GM12878 (cell line): Measurements from ENCODE around the gene ZCCHC8. TPM values are rescaled to one million over a fixed set of nuclear protein-coding genes. Genes with fewer than 3 reads are reported as not detected.

ENCODE experiments used
- ATAC-seq: fragments of 200-7000 bp; cut with Tn5 transposase; 3 replicates; pipeline ENCODE4 v1.9.1; 2020; ENCODE audit warnings: mild to moderate bottlenecking, moderate library complexity
- BruUV-seq: library from RNA; stranded (reverse); fragments of 400-500 nt; replicated peaks from 2 replicates; lab custom pipeline; 2021; lab: Mats Ljungman, UMichigan
- CTCF ChIA-PET: fragments of 300-600 bp; sonication (Branson Sonifier 250); formaldehyde crosslinking; extraction: SDS; loops from one replicate; lab custom pipeline; 2021; ENCODE audit warnings: inconsistent platforms; lab: Yijun Ruan, JAX
- POLR2A ChIA-PET: fragments of 350-600 bp; formaldehyde crosslinking; extraction: SDS; loops from one replicate; lab custom pipeline; 2021; ENCODE audit warnings: inconsistent platforms; lab: Charles Lee
- RAD21 ChIA-PET: fragments of 300-600 bp; sonication (Branson Sonifier 250); formaldehyde crosslinking; loops from one replicate; lab custom pipeline; 2023; ENCODE audit warnings: antibody characterized with exemption; ENCODE audit not compliant: unreplicated experiment; lab: Charles Lee
- SMC1A ChIA-PET: fragments of 300-600 bp; sonication (Branson Sonifier 250); formaldehyde crosslinking; loops from one replicate; lab custom pipeline; 2023; ENCODE audit not compliant: unreplicated experiment, uncharacterized antibody; lab: Charles Lee
- DNase-seq: peaks from one replicate; pipeline ENCODE4 v3.0.0-alpha.2; 2011; ENCODE audit warnings: low read depth, low spot score
- FAIRE-seq: peaks from 3 replicates; lab custom pipeline; 2011; peaks lifted over from hg19 to GRCh38; lab: Jason Lieb, UNC
- H2AFZ ChIP-seq: 2 replicates; pipeline ENCODE4 v1.6.0; 2011; ENCODE audit warnings: low read depth, low read length, control low read depth; ENCODE audit not compliant: control insufficient read depth
- H3K27ac ChIP-seq: 2 replicates; pipeline ENCODE4 v1.5.1; 2011; ENCODE audit warnings: control low read depth; ENCODE audit not compliant: control insufficient read depth, insufficient read depth
- H3K27me3 ChIP-seq, 2 experiments: replicated peaks in 1 of 2; 2 replicates each; pipeline versions ENCODE4 v1.6.0 to v1.6.1; 2011; ENCODE audit warnings: low read length in 1 of 2; ENCODE audit not compliant: control insufficient read depth in 2 of 2, insufficient read depth in 2 of 2
- H3K36me3 ChIP-seq, 2 experiments: 2 replicates each; pipeline ENCODE4 v1.5.1; 2011; ENCODE audit warnings: low read length in 1 of 2; ENCODE audit not compliant: control insufficient read depth in 2 of 2, insufficient read depth in 2 of 2
- H3K4me1 ChIP-seq: 2 replicates; pipeline ENCODE4 v1.6.1; 2011; ENCODE audit warnings: mild to moderate bottlenecking, low read length, moderate library complexity, mixed read lengths; ENCODE audit not compliant: control insufficient read depth, insufficient read depth
- H3K4me2 ChIP-seq: 2 replicates; pipeline ENCODE4 v1.6.0; 2011; ENCODE audit warnings: control low read depth; ENCODE audit not compliant: control insufficient read depth, insufficient read depth
- H3K4me3 ChIP-seq: fragments of 200-600 bp; sonication (generic); 2 replicates; pipeline ENCODE4 v1.5.1; 2016
- H3K79me2 ChIP-seq: 2 replicates; pipeline ENCODE4 v1.6.0; 2011; ENCODE audit warnings: low read length; ENCODE audit not compliant: control insufficient read depth, insufficient read depth
- H3K9ac ChIP-seq: 2 replicates; pipeline ENCODE4 v1.8.0; 2011; ENCODE audit warnings: low read length, control low read depth, mixed read lengths; ENCODE audit not compliant: control insufficient read depth, insufficient read depth
- H3K9me3 ChIP-seq: replicated peaks from 3 replicates; pipeline ENCODE4 v1.5.1; 2011; ENCODE audit warnings: mild to moderate bottlenecking, low read length; ENCODE audit not compliant: control insufficient read depth, insufficient read depth
- H4K20me1 ChIP-seq: 2 replicates; pipeline ENCODE4 v1.6.0; 2011; ENCODE audit not compliant: control insufficient read depth, insufficient read depth
- BRCA1 ChIP-seq: IDR thresholded peaks from 2 replicates; pipeline ENCODE4 v1.6.1; 2011; ENCODE audit warnings: low read depth, low read length, improper control_type of control experiment
- CTCF ChIP-seq, 3 experiments: IDR thresholded peaks in 2 of 3; conservative IDR thresholded peaks in 1 of 3; 2 replicates each; pipeline ENCODE4 v1.5.1; 2011; ENCODE audit warnings: low read depth in 3 of 3, low read length in 3 of 3, mild to moderate bottlenecking in 3 of 3, control low read depth in 2 of 3, moderate library complexity in 2 of 3, inconsistent platforms in 1 of 3, mixed read lengths in 1 of 3; ENCODE audit not compliant: control insufficient read depth in 2 of 3, insufficient read depth in 1 of 3; ENCODE audit errors: extremely low read depth in 1 of 3
- EED ChIP-seq: sonication (generic); IDR thresholded peaks from 2 replicates; pipeline ENCODE4 v1.6.1; 2016; ENCODE audit warnings: antibody characterized with exemption, low read depth
- IKZF1 ChIP-seq: fragments of 450-650 bp; conservative IDR thresholded peaks from 2 replicates; pipeline ENCODE4 v1.6.1; 2017; ENCODE audit warnings: antibody characterized with exemption, mild to moderate bottlenecking
- IKZF2 ChIP-seq, 2 experiments: fragments of 450-650 bp; IDR thresholded peaks; 2 replicates each; pipeline ENCODE4 v1.6.1; 2017; ENCODE audit warnings: mild to moderate bottlenecking in 2 of 2, moderate library complexity in 2 of 2
- MEF2A ChIP-seq: IDR thresholded peaks from 2 replicates; pipeline ENCODE4 v1.6.1; 2011; ENCODE audit warnings: low read depth, mild to moderate bottlenecking, low read length, moderate library complexity; ENCODE audit not compliant: insufficient read depth
- NR2F1 ChIP-seq: fragments of 450-650 bp; conservative IDR thresholded peaks from 2 replicates; pipeline ENCODE4 v1.6.1; 2017; ENCODE audit warnings: mild to moderate bottlenecking
- PML ChIP-seq: IDR thresholded peaks from 2 replicates; pipeline ENCODE4 v1.6.1; 2012; ENCODE audit warnings: low read length, inconsistent platforms
- SMAD5 ChIP-seq: IDR thresholded peaks from 2 replicates; pipeline ENCODE4 v1.6.1; 2016; ENCODE audit warnings: antibody characterized with exemption, low read depth
- SPI1 ChIP-seq: IDR thresholded peaks from 2 replicates; pipeline ENCODE4 v1.6.1; 2011; ENCODE audit warnings: low read depth, mild to moderate bottlenecking, low read length, moderate library complexity, borderline replicate concordance; ENCODE audit not compliant: insufficient read depth
- YY1 ChIP-seq: IDR thresholded peaks from 2 replicates; pipeline ENCODE4 v1.6.1; 2011; ENCODE audit warnings: low read depth, mild to moderate bottlenecking, low read length
- ZBED1 ChIP-seq: IDR thresholded peaks from 2 replicates; pipeline ENCODE4 v1.6.1; 2016; ENCODE audit warnings: borderline replicate concordance
- ZNF24 ChIP-seq: fragments of 450-650 bp; IDR thresholded peaks from 2 replicates; pipeline ENCODE4 v1.6.1; 2017; ENCODE audit warnings: antibody characterized with exemption, mild to moderate bottlenecking
- WGBS: methylation state at CpG from one replicate; pipeline ENCODE4 v1.1.6; 2016; ENCODE audit warnings: low lambda C conversion rate; ENCODE audit not compliant: insufficient replicate concordance, insufficient coverage; ENCODE audit errors: missing lambda C conversion rate; 5-methylcytosine and 5-hydroxymethylcytosine counted together
- in situ Hi-C: fragments of 300-500 bp; cut with MboI; formaldehyde crosslinking; loops from 9 replicates; pipeline ENCODE4 v1.14.3; 2018; ENCODE audit warnings: mixed read lengths
- intact Hi-C: fragments of 100-400 bp; cut with micrococcal nuclease; formaldehyde crosslinking; loops from one replicate; pipeline ENCODE4 v1.14.2; 2022; ENCODE audit not compliant: unreplicated experiment
- polyA plus RNA-seq, 11 experiments: library from polyadenylated mRNA; depleted of rRNA in 4 of 11; unstranded in 6 of 11; stranded (reverse) in 5 of 11; fragments of >200 nt; fragmentation: Nextera tagmentation in 4 of 11; fragmentation: Illumina TruSeq in 1 of 11; extraction: Ambion mirVana in 4 of 11; extraction: Trizol in 1 of 11; gene quantifications; 1 replicate in 1 of 11; 2 replicates in 10 of 11; pipeline versions ENCODE4 v1.2.1 to v1.2.3, GENCODE V29; 2011 to 2016; ENCODE audit warnings: inconsistent platforms in 2 of 11, missing spikeins in 2 of 11, low read depth in 1 of 11
- total RNA-seq, 4 experiments: library from RNA; depleted of rRNA in 3 of 4; stranded (reverse); fragments of >200 nt in 3 of 4; fragmentation: Illumina TruSeq in 1 of 4; extraction: Trizol in 1 of 4; gene quantifications; 2 replicates each; pipeline versions ENCODE4 v1.2.1 to v1.2.3, GENCODE V29; 2013 to 2021

The ZCCHC8 gene
- total and polyA plus RNA-seq, 10 of the 15 experiments (the other 5 are each of a cell fraction or from before 2014, with no cell fraction given), result 8.8 to 34.8 (median 21.7) TPM

- Histone ChIP-seq H4K20me1 (no peaks in the 10 kb centered on the region), H3K27ac (peak overlapping the region; percentile 27), H3K4me1 (peaks cover 18% of the 10 kb centered on the region), H3K4me3 (peak overlapping the region; percentile 87), H2AFZ (peak overlapping the region; percentile 85), H3K36me3 (no peaks in the 10 kb centered on the region), H3K79me2 (peaks cover 30% of the 10 kb centered on the region), H3K9ac (peak overlapping the region; percentile 55), H3K27me3 (no peaks in the 10 kb centered on the region), H3K9me3 (no peaks in the 10 kb centered on the region), H3K4me2 (peak overlapping the region; percentile 99)
- in situ Hi-C loops, result no loop called here
- RAD21 ChIA-PET, result no interaction called here
- no TSS peak for BruUV-seq
- SMC1A ChIA-PET, result interaction anchor here (0.5 to 9.4 kb wide), 12 partner anchors 9 to 1019 kb away, joined by 3 to 48 read pairs (median 3); no protein-coding TSS in a partner anchor
- TF ChIP-seq SPI1 (peak; percentile 41; the same call in 1 of the 2 replicates), MEF2A (no peak), PML (no peak), YY1 (no peak), EED (peak; percentile 10; the same call in 1 of the 2 replicates), IKZF1 (peak; percentile 54), SMAD5 (peak; percentile 69; the same call in 1 of the 2 replicates), NR2F1 (peak; percentile 76; the same call in 1 of the 2 replicates), ZNF24 (no peak), BRCA1 (no peak), ZBED1 (peak; percentile 54; the same call in 1 of the 2 replicates), IKZF2 (IDR thresholded peaks at IDR 0.05) (0 out of 4 replicates have a peak, but pooled peaks of 1 of the 2 experiments have one; percentile 32), CTCF (IDR thresholded peaks at IDR 0.05 in 2 of 3, conservative IDR thresholded peaks at IDR 0.05 in 1 of 3; ENCODE audit: control insufficient read depth in 2 of 3, extremely low read depth in 1 of 3, insufficient read depth in 1 of 3, low read depth in 3 of 3, low read length in 3 of 3) (no peak)
- ATAC-seq, result peak; percentile 12; the same call in 1 of the 3 replicates
- intact Hi-C loops, result no loop called here
- WGBS, result 16% methylated on average over 19 of the region's 21 CpGs
- CTCF ChIA-PET, result interaction anchor here (1.1 to 2.7 kb wide), 4 partner anchors 8 to 50 kb away, joined by 4 to 15 read pairs (median 4); no protein-coding TSS in a partner anchor
- POLR2A ChIA-PET, result interaction anchor here (1.1 kb wide), 1 partner anchor 11 kb away, joined by 9 read pairs; no protein-coding TSS in a partner anchor
- FAIRE-seq, result no peak
- DNase-seq, result no peak
Observed at GRCh38 chr12:122423258-122424165, 77.2 kb downstream of the ZCCHC8 start.
